Measurements from ENCODE around the gene SCNN1G. TPM values are rescaled to one million over a fixed set of nuclear protein-coding genes. Genes with fewer than 3 reads are reported as not detected.

SCNN1G gene
- polyA plus RNA-seq, 1 experiment = not detected

DNA sequence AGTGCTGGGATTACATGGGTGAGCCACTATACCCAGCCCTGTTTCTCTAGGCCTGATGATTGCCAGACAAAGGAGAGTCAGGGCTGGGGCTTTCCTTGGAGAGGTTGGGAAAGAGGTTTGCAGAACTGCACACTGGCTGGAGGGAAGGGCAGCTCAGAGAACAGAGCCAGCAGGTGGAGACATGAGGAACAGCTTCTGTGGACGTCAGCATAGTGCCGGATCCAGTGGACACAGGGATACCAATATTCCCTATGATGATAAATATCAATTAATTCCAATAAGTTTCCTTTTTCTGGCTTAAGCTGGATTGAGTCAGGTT, 76.3 kb downstream of the SCNN1G start:
- H3K27me3 ChIP-seq (ENCODE audit: control insufficient read depth, insufficient read depth, low read length) = no peaks in the 10 kb centered on the region
- H3K4me3 ChIP-seq (ENCODE audit: low read depth, low read length) = no peak overlapping the region
- DNase-seq (ENCODE audit: low read depth) = no peak
- POLR2A ChIA-PET = no interaction called here
- TF ChIP-seq CTCF (IDR thresholded peaks at IDR 0.05; ENCODE audit: insufficient read depth, low read depth, low read length) = no peak
- CTCF ChIA-PET = interaction anchor here (0.6 kb wide), 1 partner anchor 9 kb away, joined by 3 read pairs; no protein-coding TSS in a partner anchor
- no peaks in the 10 kb centered on the region for H3K36me3 ChIP-seq (ENCODE audit: control insufficient read depth, insufficient read depth, low read length)

Other genes starting within 250 kb of the SCNN1G start
- 4.3 and 5.4 TPM in 2 replicates for gene USP31, start 33.3 kb upstream of the SCNN1G start, polyA plus RNA-seq (2011; rRNA removed)
- not detected in 2 replicates for gene SCNN1B, start 119.6 kb downstream of the SCNN1G start, polyA plus RNA-seq (2011; rRNA removed)